Chondrocyte (in vitro differentiated cells): ENCODE results near the gene CTIF. TPM values are rescaled to one million over a fixed set of nuclear protein-coding genes. Genes with fewer than 3 reads are reported as not detected.

Experiments
- DNase-seq: peaks from one replicate; pipeline ENCODE4 v3.0.0; 2021; ENCODE audit warnings: mixed read lengths, low spot score
- H3K27ac Mint-ChIP-seq: one replicate; pipeline ENCODE4 v1.8.0; 2021; ENCODE audit warnings: mild to moderate bottlenecking, moderate library complexity, mixed read lengths; ENCODE audit not compliant: unreplicated experiment
- H3K27me3 Mint-ChIP-seq: 2 replicates; pipeline ENCODE4 v1.8.0; 2021; ENCODE audit warnings: low read depth, mixed read lengths
- H3K36me3 Mint-ChIP-seq: 2 replicates; pipeline ENCODE4 v1.8.0; 2021; ENCODE audit warnings: low read depth, mixed read lengths
- H3K4me1 Mint-ChIP-seq: 2 replicates; pipeline ENCODE4 v1.8.0; 2021; ENCODE audit warnings: low read depth, mild to moderate bottlenecking, mixed read lengths
- H3K4me3 Mint-ChIP-seq: one replicate; pipeline ENCODE4 v1.8.0; 2021; ENCODE audit warnings: mild to moderate bottlenecking, moderate library complexity, mixed read lengths; ENCODE audit not compliant: unreplicated experiment
- H3K9me3 Mint-ChIP-seq: 2 replicates; pipeline ENCODE4 v1.8.0; 2021; ENCODE audit warnings: low read depth, mixed read lengths
- CTCF ChIP-seq: fragments of 200-600 bp; sonication (generic); IDR thresholded peaks from 2 replicates; pipeline ENCODE4 v1.5.0; 2021; ENCODE audit warnings: antibody characterized with exemption, mild to moderate bottlenecking, moderate library complexity
- total RNA-seq: library from RNA; stranded (reverse); gene quantifications from 3 replicates; pipeline ENCODE4 v1.2.1, GENCODE V29; 2021

Gene CTIF
- total RNA-seq, 1 donor from 2014 or later = 184 TPM

GRCh38 chr18:48781163-48781987 is 242.5 kb downstream of the CTIF start:
- TF ChIP-seq CTCF = no peak
- H3K4me3 Mint-ChIP-seq = peak overlapping the region; percentile 58

GRCh38 chr18:48781988-48782363 is 243.1 kb downstream of the CTIF start:
- peaks cover 96% of the 10 kb centered on the region for H3K4me1 Mint-ChIP-seq

More at GRCh38 chr18:48781163-48781987, 242.5 kb downstream of the CTIF start:
- DNase-seq = no peak
- no peaks in the 10 kb centered on the region for H3K27me3 Mint-ChIP-seq
- H3K4me1 Mint-ChIP-seq = peaks cover 91% of the 10 kb centered on the region
- peak overlapping the region; percentile 96 for H3K27ac Mint-ChIP-seq
- H3K9me3 Mint-ChIP-seq = no peaks in the 10 kb centered on the region
- peaks cover 15% of the 10 kb centered on the region for H3K36me3 Mint-ChIP-seq

GRCh38 chr18:48782381-48782861 is 243.6 kb downstream of the CTIF start:
- Mint-ChIP-seq H3K4me3 (no peak overlapping the region), H3K4me1 (peaks cover 96% of the 10 kb centered on the region), H3K27ac (peak overlapping the region; percentile 96), H3K27me3 (no peaks in the 10 kb centered on the region), H3K9me3 (no peaks in the 10 kb centered on the region), H3K36me3 (peaks cover 16% of the 10 kb centered on the region)
- DNase-seq = no peak
- TF ChIP-seq CTCF = no peak

More at GRCh38 chr18:48781988-48782363, 243.1 kb downstream of the CTIF start:
- Mint-ChIP-seq H3K4me3 (no peak overlapping the region), H3K27ac (peak overlapping the region; percentile 96), H3K36me3 (peaks cover 16% of the 10 kb centered on the region), H3K27me3 (no peaks in the 10 kb centered on the region), H3K9me3 (no peaks in the 10 kb centered on the region)
- DNase-seq = no peak
- TF ChIP-seq CTCF = no peak

GRCh38 chr18:48783616-48784520 is 245.0 kb downstream of the CTIF start:
- TF ChIP-seq CTCF = no peak
- H3K4me1 Mint-ChIP-seq = peaks cover 94% of the 10 kb centered on the region
- peak overlapping the region; percentile 53 for H3K27ac Mint-ChIP-seq
- DNase-seq = no peak
- H3K36me3 Mint-ChIP-seq = peaks cover 19% of the 10 kb centered on the region
- H3K9me3 Mint-ChIP-seq = no peaks in the 10 kb centered on the region
- no peak overlapping the region for H3K4me3 Mint-ChIP-seq
- no peaks in the 10 kb centered on the region for H3K27me3 Mint-ChIP-seq

GRCh38 chr18:48784656-48785055 is 245.8 kb downstream of the CTIF start:
- no peak overlapping the region for H3K4me3 Mint-ChIP-seq
- no peak for TF ChIP-seq CTCF
- H3K9me3 Mint-ChIP-seq = no peaks in the 10 kb centered on the region
- peaks cover 94% of the 10 kb centered on the region for H3K4me1 Mint-ChIP-seq
- no peaks in the 10 kb centered on the region for H3K27me3 Mint-ChIP-seq
- peak; percentile 65 for DNase-seq
- peaks cover 24% of the 10 kb centered on the region for H3K36me3 Mint-ChIP-seq
- H3K27ac Mint-ChIP-seq = no peak overlapping the region
